Sigmoid colon (tissue), 7 donors: ENCODE data around the gene MRNIP. TPM values are rescaled to one million over a fixed set of nuclear protein-coding genes. Genes with fewer than 3 reads are reported as not detected.

Experiments
- DNase-seq: peaks from one replicate; pipeline ENCODE4 v3.0.0-alpha.2; 2019
- H3K27ac ChIP-seq, 4 donors: fragments of 200-600 bp; sonication (generic); one replicate each; pipeline ENCODE4 v1.5.1; 2016 to 2019; ENCODE audit warnings: mild to moderate bottlenecking in 1 of 4
- H3K27me3 ChIP-seq, 3 donors: fragments of 200-600 bp; sonication (generic); one replicate each; pipeline ENCODE4 v1.5.1; 2019; ENCODE audit warnings: mild to moderate bottlenecking in 1 of 3
- H3K36me3 ChIP-seq, 4 donors: fragments of 200-600 bp; sonication (generic); one replicate each; pipeline ENCODE4 v1.5.1; 2016 to 2019
- H3K4me1 ChIP-seq, 4 donors: fragments of 200-600 bp; sonication (generic); one replicate each; pipeline ENCODE4 v1.5.1; 2017 to 2019
- H3K4me3 ChIP-seq, 4 donors: fragments of 200-600 bp; sonication (generic); one replicate each; pipeline ENCODE4 v1.5.1; 2017 to 2019; ENCODE audit warnings: mild to moderate bottlenecking in 2 of 4, moderate library complexity in 1 of 4
- H3K9me3 ChIP-seq, 4 donors: fragments of 200-600 bp in 3 of 4; sonication (generic) in 3 of 4; one replicate each; pipeline versions ENCODE4 v1.5.1 to v1.6.1; 2013 to 2019
- EP300 ChIP-seq, 4 donors: sonication (generic); formaldehyde crosslinking; IDR thresholded peaks; one replicate each; pipeline ENCODE4 v1.6.1; 2017; ENCODE audit warnings: antibody characterized with exemption in 4 of 4
- POLR2A ChIP-seq, 2 donors: fragments of 450-650 bp; IDR thresholded peaks; one replicate each; pipeline ENCODE4 v1.6.1; 2016; ENCODE audit warnings: antibody characterized with exemption in 2 of 2, mild to moderate bottlenecking in 2 of 2, moderate library complexity in 2 of 2
- POLR2AphosphoS5 ChIP-seq, 4 donors: sonication (generic); formaldehyde crosslinking; IDR thresholded peaks; one replicate each; pipeline ENCODE4 v1.6.1; 2017; ENCODE audit warnings: antibody characterized with exemption in 4 of 4
- WGBS, 2 donors: extraction: QIAGEN DNeasy Blood & Tissue Kit; methylation state at CpG; one replicate each; pipeline ENCODE4 v1.1.7; 2013; 5-methylcytosine and 5-hydroxymethylcytosine counted together
- intact Hi-C: fragments of 100-400 bp; cut with DNase I; formaldehyde crosslinking; loops from one replicate; pipeline ENCODE4 v1.15.1; 2023
- polyA plus RNA-seq, 3 donors: library from polyadenylated mRNA; stranded (reverse); fragments of 200-250 nt; gene quantifications; one replicate each; pipeline ENCODE4 v1.2.3, GENCODE V29; 2013
- total RNA-seq, 4 donors: library from RNA; depleted of rRNA; stranded (reverse); fragments of >200 nt; gene quantifications; one replicate each; pipeline ENCODE4 v1.1.0, GENCODE V29; 2016
- TF ChIP-seq, protein P1 (sequence below), 4 experiments: fragments of 450-650 bp in 3 of 4; fragments of 200-600 bp in 1 of 4; IDR thresholded peaks; one replicate each; pipeline ENCODE4 v1.5.1; 2016 to 2019; ENCODE audit warnings: antibody characterized with exemption in 4 of 4, mild to moderate bottlenecking in 3 of 4, moderate library complexity in 2 of 4
- donor health status: healthy with polysubstance abuse.
- donor health status: Bipolar disorder and iron deficiency.
- donor health status: healthy.

The MRNIP gene
- total and polyA plus RNA-seq, 7 donors: 8.3 to 59.8 (median 30.7) TPM

DNA sequence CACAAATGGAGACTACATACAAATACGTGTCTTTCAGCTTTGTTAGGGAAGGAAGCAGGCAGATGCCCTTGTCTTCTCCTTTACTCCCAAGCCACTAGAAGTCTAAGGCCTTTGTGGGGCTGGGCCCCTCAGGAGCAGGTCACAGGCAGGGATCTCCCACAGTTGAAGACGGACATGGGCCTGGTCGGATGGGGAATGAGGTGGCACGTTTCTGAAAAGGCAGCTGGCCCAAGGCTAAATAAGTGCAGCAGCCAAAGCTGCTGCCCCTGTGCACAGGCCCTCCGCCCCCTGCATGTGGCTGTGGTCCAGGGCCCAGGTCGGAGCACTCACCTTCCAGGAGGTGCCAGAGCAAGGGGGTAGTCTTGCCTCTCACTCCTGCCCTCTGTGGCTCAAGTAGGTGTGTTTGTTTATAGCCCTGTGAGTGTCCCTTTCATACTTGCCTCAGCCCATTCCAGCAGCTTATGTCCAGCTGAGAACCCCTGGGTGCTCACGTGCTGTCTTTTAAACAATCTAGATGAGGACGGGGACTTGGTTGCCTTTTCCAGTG, 36.1 kb downstream of the MRNIP start:
- intact Hi-C loops: loop anchor here (5.0 kb wide), 1 partner anchor 35 kb away; the partner anchor contains the start of gene MRNIP
- Histone ChIP-seq H3K27ac (peak overlapping the region; percentile 97 to 100 (median 99)), H3K4me1 (peaks cover 0 to 86% (median 80%) of the 10 kb centered on the region in 4 donors), H3K4me3 (peak overlapping the region; percentile 68 to 99 (median 97)), H3K27me3 (no peaks in the 10 kb centered on the region), H3K36me3 (peaks cover 30 to 52% (median 40%) of the 10 kb centered on the region in 4 donors), H3K9me3 (no peaks in the 10 kb centered on the region)
- 41 to 67% methylated on average over 8 of the region's 8 CpGs for WGBS, 2 donors
- TF ChIP-seq POLR2A (IDR thresholded peaks at IDR 0.05): no peak
- no peak for TF ChIP-seq EP300 (IDR thresholded peaks at IDR 0.05)
- TF ChIP-seq POLR2AphosphoS5 (IDR thresholded peaks at IDR 0.05): no peak
- TF ChIP-seq, protein P1, sequence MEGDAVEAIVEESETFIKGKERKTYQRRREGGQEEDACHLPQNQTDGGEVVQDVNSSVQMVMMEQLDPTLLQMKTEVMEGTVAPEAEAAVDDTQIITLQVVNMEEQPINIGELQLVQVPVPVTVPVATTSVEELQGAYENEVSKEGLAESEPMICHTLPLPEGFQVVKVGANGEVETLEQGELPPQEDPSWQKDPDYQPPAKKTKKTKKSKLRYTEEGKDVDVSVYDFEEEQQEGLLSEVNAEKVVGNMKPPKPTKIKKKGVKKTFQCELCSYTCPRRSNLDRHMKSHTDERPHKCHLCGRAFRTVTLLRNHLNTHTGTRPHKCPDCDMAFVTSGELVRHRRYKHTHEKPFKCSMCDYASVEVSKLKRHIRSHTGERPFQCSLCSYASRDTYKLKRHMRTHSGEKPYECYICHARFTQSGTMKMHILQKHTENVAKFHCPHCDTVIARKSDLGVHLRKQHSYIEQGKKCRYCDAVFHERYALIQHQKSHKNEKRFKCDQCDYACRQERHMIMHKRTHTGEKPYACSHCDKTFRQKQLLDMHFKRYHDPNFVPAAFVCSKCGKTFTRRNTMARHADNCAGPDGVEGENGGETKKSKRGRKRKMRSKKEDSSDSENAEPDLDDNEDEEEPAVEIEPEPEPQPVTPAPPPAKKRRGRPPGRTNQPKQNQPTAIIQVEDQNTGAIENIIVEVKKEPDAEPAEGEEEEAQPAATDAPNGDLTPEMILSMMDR (IDR thresholded peaks at IDR 0.05): no peak
- DNase-seq: peak; percentile 66

DNA sequence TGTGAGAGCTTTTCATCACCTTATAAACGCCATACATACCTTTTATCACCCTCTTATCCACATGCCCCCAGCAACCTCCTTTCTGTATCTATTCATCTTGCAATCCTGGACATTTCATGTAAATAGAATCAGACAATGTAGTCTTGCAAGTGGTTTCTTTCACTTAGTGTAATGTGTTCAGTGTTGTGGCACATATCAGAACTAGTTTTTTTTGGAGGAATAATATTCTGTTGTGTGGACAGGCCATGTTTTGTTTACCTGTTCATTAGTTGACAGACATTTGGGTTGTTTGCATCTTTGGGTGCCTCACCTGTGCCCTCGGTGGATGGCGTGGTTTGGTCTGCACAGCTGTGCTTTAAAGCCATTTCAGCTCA, 36.6 kb downstream of the MRNIP start:
- Histone ChIP-seq H3K4me3 (peak overlapping the region; percentile 68 to 99 (median 97)), H3K4me1 (peaks cover 0 to 86% (median 80%) of the 10 kb centered on the region in 4 donors), H3K36me3 (peaks cover 27 to 48% (median 36%) of the 10 kb centered on the region in 4 donors), H3K27me3 (no peaks in the 10 kb centered on the region), H3K27ac (peak overlapping the region; percentile 97 to 100 (median 99)), H3K9me3 (no peaks in the 10 kb centered on the region)
- TF ChIP-seq, protein P1 (IDR thresholded peaks at IDR 0.05): no peak
- TF ChIP-seq POLR2AphosphoS5 (IDR thresholded peaks at IDR 0.05) (no peak), POLR2A (IDR thresholded peaks at IDR 0.05) (no peak), EP300 (IDR thresholded peaks at IDR 0.05) (no peak)
- WGBS, 2 donors: 14 to 49% methylated on average over 3 of the region's 3 CpGs
- intact Hi-C loops: loop anchor here (5.0 kb wide), 1 partner anchor 35 kb away; the partner anchor contains the start of gene MRNIP
- no peak for DNase-seq

DNA sequence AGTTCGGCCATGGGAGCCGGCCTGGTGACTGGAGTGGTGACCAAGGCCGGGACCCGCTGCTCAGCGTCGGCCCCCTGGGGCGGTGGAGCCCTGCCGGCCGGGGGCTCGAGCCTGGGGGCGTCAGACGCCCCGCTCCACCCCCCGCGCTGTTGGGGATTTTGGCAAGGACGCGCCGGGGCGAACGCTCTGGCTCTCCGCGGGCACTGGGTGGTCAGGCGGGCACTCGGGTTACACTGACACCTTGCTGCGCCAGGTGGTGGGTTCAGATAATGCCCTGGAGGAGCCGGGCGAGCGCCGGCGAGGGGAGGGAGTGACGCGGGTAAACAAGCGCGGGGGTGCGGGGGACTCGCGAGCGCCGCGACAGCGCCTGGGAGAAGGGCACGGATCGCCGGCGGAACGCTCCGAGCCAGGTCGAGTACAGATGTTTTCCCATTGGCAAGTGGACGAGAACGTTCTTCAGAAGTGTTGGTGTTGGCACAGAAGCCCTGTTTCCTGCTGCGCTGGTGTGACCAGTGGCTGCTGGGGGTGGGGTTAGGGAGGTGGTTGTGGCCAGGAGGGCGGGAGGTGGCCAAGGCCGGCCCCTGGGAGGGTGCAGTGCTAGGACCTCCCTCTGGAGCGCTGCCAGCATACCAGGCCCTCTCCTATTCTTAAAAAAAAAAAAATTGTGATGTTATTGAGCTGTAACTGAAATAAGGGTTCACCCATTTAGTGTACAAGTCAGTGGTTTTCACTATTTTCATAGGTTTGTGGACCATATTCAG, 37.1 kb downstream of the MRNIP start:
- H3K36me3 ChIP-seq: peaks cover 27 to 42% (median 30%) of the 10 kb centered on the region in 4 donors
- TF ChIP-seq POLR2AphosphoS5 (IDR thresholded peaks at IDR 0.05) (peak; percentile 95 to 97 (median 97)), EP300 (IDR thresholded peaks at IDR 0.05) (no peak), POLR2A (IDR thresholded peaks at IDR 0.05) (peak; percentile 79 to 82)
- no peaks in the 10 kb centered on the region for H3K27me3 ChIP-seq
- H3K4me3 ChIP-seq: peak overlapping the region; percentile 68 to 99 (median 97)
- peaks cover 0 to 86% (median 78%) of the 10 kb centered on the region in 4 donors for H3K4me1 ChIP-seq
- DNase-seq: peak; percentile 99
- H3K9me3 ChIP-seq: no peaks in the 10 kb centered on the region
- WGBS, 2 donors: 0% methylated on average over 54 of the region's 54 CpGs
- intact Hi-C loops: loop anchor here (2.0 to 5.0 kb wide), 2 partner anchors 15 to 36 kb away; partner anchors contain the start of genes MGAT4B and MRNIP
- H3K27ac ChIP-seq: peak overlapping the region; percentile 97 to 100 (median 99)

DNA sequence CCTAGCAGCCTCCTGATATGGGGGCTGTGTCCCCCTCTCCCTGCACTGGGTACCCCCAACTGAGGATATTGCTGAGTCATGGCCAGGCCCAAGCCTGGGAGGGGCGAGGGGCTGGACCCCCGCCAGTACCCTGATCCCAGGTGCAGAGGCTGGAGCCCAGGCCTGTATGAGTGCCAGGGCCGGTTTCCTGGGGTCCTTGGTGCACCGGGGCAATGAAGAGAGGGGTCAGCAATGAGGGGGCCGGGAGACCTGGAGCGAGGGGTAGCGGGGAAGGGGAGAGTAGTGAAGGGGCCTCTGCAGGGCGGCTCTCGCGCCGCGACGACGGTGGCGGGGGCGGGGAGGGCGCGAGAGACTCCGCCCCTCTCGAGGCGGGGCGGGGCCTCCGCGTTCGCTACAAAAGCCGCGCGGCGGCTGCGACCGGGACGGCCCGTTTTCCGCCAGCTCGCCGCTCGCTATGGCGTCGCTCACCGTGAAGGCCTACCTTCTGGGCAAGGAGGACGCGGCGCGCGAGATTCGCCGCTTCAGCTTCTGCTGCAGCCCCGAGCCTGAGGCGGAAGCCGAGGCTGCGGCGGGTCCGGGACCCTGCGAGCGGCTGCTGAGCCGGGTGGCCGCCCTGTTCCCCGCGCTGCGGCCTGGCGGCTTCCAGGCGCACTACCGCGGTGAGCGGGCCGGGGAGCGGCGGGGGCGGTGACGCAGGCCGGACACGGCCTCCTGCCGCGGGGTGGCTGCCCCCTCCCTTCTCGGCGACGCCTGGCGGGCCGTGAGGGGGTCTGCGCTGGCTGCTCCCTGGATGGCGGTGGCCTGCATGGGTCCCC, 37.9 kb downstream of the MRNIP start, which contains the start of gene SQSTM1:
Gene SQSTM1 (plus strand): TSS at position 423 of the 815 bp plus-strand sequence. CDS start 32 bp downstream, at position 455.
- Histone ChIP-seq H3K4me3 (peak within 1 kb of the TSS; percentile 68 to 99 (median 97)), H3K9me3 (no peaks in the 10 kb centered on the region), H3K27me3 (no peaks in the 10 kb centered on the region), H3K4me1 (peaks cover 0 to 81% (median 76%) of the 10 kb centered on the region in 4 donors), H3K27ac (peak within 1 kb of the TSS; percentile 97 to 100 (median 99)), H3K36me3 (peaks cover 24 to 34% (median 24%) of the 10 kb centered on the region in 4 donors)
- WGBS, 2 donors: 0 to 1% methylated on average over 81 of the region's 81 CpGs
- intact Hi-C loops: loop anchor here (2.0 to 5.0 kb wide), 2 partner anchors 14 to 37 kb away; partner anchors contain the start of genes MGAT4B and MRNIP
- TF ChIP-seq POLR2A (IDR thresholded peaks at IDR 0.05) (peak; percentile 92 to 97), EP300 (IDR thresholded peaks at IDR 0.05) (peak in 1 of 4 donors; percentile 28), POLR2AphosphoS5 (IDR thresholded peaks at IDR 0.05) (peak; percentile 99 to 100 (median 99))
- TF ChIP-seq, protein P1 (IDR thresholded peaks at IDR 0.05): no peak
- DNase-seq: peak; percentile 91
